Uterus (tissue), 2 donors: ENCODE data around the gene H6PD.

ENCODE experiments used
- CTCF ChIP-seq, 4 experiments: fragments of 200-600 bp in 2 of 4; fragments of 450-650 bp in 2 of 4; sonication (generic) in 2 of 4; IDR thresholded peaks; one replicate each; pipeline ENCODE4 v1.5.1; 2016 to 2019; ENCODE audit warnings: antibody characterized with exemption in 4 of 4, mild to moderate bottlenecking in 2 of 4, moderate library complexity in 1 of 4
- POLR2A ChIP-seq, 2 donors: fragments of 450-650 bp; IDR thresholded peaks; one replicate each; pipeline ENCODE4 v1.6.1; 2016; ENCODE audit warnings: antibody characterized with exemption in 2 of 2, mild to moderate bottlenecking in 1 of 2, moderate library complexity in 1 of 2

GRCh38 chr1:9240914-9241820 lies 6.6 kb downstream of the H6PD start:
- TF ChIP-seq CTCF (IDR thresholded peaks at IDR 0.05) (no peak), POLR2A (IDR thresholded peaks at IDR 0.05) (no peak)
